Keratinocyte (primary cell): ENCODE measurements around the gene MALAT1. TPM values are rescaled to one million over a fixed set of nuclear protein-coding genes. Genes with fewer than 3 reads are reported as not detected.

ENCODE experiments used
- DNase-seq: peaks from one replicate; pipeline ENCODE4 v3.0.0-alpha.2; 2011; ENCODE audit warnings: low read depth, missing footprints, low spot score
- FAIRE-seq: peaks from 2 replicates; lab custom pipeline; 2011; peaks lifted over from hg19 to GRCh38; lab: Jason Lieb, UNC
- H2AFZ ChIP-seq: 2 replicates; pipeline ENCODE4 v1.6.0; 2012; ENCODE audit warnings: low read length, control low read depth, inconsistent platforms; ENCODE audit not compliant: control insufficient read depth
- H3K27ac ChIP-seq: 2 replicates; pipeline ENCODE4 v1.5.1; 2011; ENCODE audit warnings: low read length; ENCODE audit not compliant: control insufficient read depth, insufficient read depth
- H3K27me3 ChIP-seq: 3 replicates; pipeline ENCODE4 v1.6.0; 2011; ENCODE audit warnings: low read length; ENCODE audit not compliant: control insufficient read depth, insufficient read depth; ENCODE audit errors: extremely low read depth
- H3K36me3 ChIP-seq, 2 experiments: 2 replicates in 1 of 2; 3 replicates in 1 of 2; pipeline ENCODE4 v1.5.1; 2011; ENCODE audit warnings: low read length in 2 of 2, mild to moderate bottlenecking in 1 of 2; ENCODE audit not compliant: control insufficient read depth in 2 of 2, insufficient read depth in 2 of 2; ENCODE audit errors: extremely low read depth in 1 of 2
- H3K4me1 ChIP-seq: 3 replicates; pipeline ENCODE4 v1.5.1; 2011; ENCODE audit warnings: low read length; ENCODE audit not compliant: control insufficient read depth, insufficient read depth; ENCODE audit errors: extremely low read depth
- H3K4me2 ChIP-seq: 3 replicates; pipeline ENCODE4 v1.6.0; 2011; ENCODE audit warnings: low read depth, low read length; ENCODE audit not compliant: control insufficient read depth, insufficient read depth; ENCODE audit errors: extremely low read depth
- H3K4me3 ChIP-seq, 3 experiments: fragments of 200-600 bp in 1 of 3; sonication (generic) in 1 of 3; 2 replicates in 2 of 3; 3 replicates in 1 of 3; pipeline ENCODE4 v1.5.1; 2011 to 2016; ENCODE audit warnings: low read length in 3 of 3, mild to moderate bottlenecking in 3 of 3, control low read depth in 2 of 3, inconsistent platforms in 1 of 3, low read depth in 1 of 3, mixed read lengths in 1 of 3, mixed run types in 1 of 3, moderate library complexity in 1 of 3; ENCODE audit not compliant: control insufficient read depth in 2 of 3, insufficient read depth in 2 of 3; ENCODE audit errors: extremely low read depth in 1 of 3
- H3K79me2 ChIP-seq: 2 replicates; pipeline ENCODE4 v1.6.0; 2012; ENCODE audit warnings: low read length; ENCODE audit not compliant: control insufficient read depth, insufficient read depth
- H3K9ac ChIP-seq: 3 replicates; pipeline ENCODE4 v1.6.0; 2011; ENCODE audit warnings: low read length; ENCODE audit not compliant: control insufficient read depth, insufficient read depth; ENCODE audit errors: extremely low read depth
- H3K9me1 ChIP-seq: 3 replicates; pipeline ENCODE4 v1.6.0; 2011; ENCODE audit warnings: low read length; ENCODE audit not compliant: control insufficient read depth, insufficient read depth; ENCODE audit errors: extremely low read depth
- H3K9me3 ChIP-seq: 2 replicates; pipeline ENCODE4 v1.5.1; 2012; ENCODE audit warnings: low read depth, low read length; ENCODE audit not compliant: control insufficient read depth
- H4K20me1 ChIP-seq: 3 replicates; pipeline ENCODE4 v1.6.0; 2011; ENCODE audit warnings: low read length; ENCODE audit not compliant: control insufficient read depth, insufficient read depth; ENCODE audit errors: extremely low read depth
- CTCF ChIP-seq, 3 experiments: IDR thresholded peaks in 1 of 3; conservative IDR thresholded peaks in 1 of 3; optimal IDR thresholded peaks in 1 of 3; 2 replicates in 2 of 3; 3 replicates in 1 of 3; pipeline versions ENCODE3 to v1.5.1; 2011; ENCODE audit warnings: low read length in 3 of 3, mild to moderate bottlenecking in 3 of 3, moderate library complexity in 2 of 3, control low read depth in 1 of 3, inconsistent platforms in 1 of 3; ENCODE audit not compliant: insufficient read depth in 2 of 3; ENCODE audit errors: extremely low read depth in 1 of 3
- EZH2 ChIP-seq: IDR thresholded peaks from one replicate; pipeline ENCODE4 v1.6.1; 2012; ENCODE audit warnings: inconsistent platforms, mild to moderate bottlenecking, low read length, moderate library complexity
- dilution Hi-C: fragments of 300-500 bp; cut with MboI; formaldehyde crosslinking; loops from one replicate; pipeline ENCODE4 v1.7.0; 2020; ENCODE audit warnings: low sequenced_read_pairs; ENCODE audit not compliant: extremely low pct_ligation_motif_present
- polyA plus RNA-seq, 5 experiments: library from polyadenylated mRNA; depleted of rRNA in 3 of 5; stranded (reverse) in 3 of 5; stranded (forward) in 1 of 5; unstranded in 1 of 5; fragments of >200 nt; gene quantifications; 1 replicate in 1 of 5; 2 replicates in 3 of 5; 3 replicates in 1 of 5; pipeline versions ENCODE4 v1.2.1 to v1.2.3, GENCODE V29; 2011 to 2012; ENCODE audit warnings: missing spikeins in 2 of 5, low read depth in 1 of 5, low replicate concordance in 1 of 5

MALAT1 gene
- polyA plus RNA-seq, 1 donor (not counting 4 experiments of a cell fraction or from before 2014, with no cell fraction given) = 1,768 TPM

GRCh38 chr11:65482306-65482850 lies 16.5 kb upstream of the MALAT1 start:
- FAIRE-seq = no peak
- H3K79me2 ChIP-seq = peaks cover 19% of the 10 kb centered on the region
- H3K4me1 ChIP-seq = peaks cover 68% of the 10 kb centered on the region

GRCh38 chr11:65485920-65486219 lies 13.0 kb upstream of the MALAT1 start:
- Histone ChIP-seq H3K9ac (peak overlapping the region; percentile 67), H2AFZ (no peak overlapping the region), H3K79me2 (peaks cover 3% of the 10 kb centered on the region), H3K36me3 (no peaks in the 10 kb centered on the region), H3K27me3 (no peaks in the 10 kb centered on the region), H3K9me1 (peaks cover 6% of the 10 kb centered on the region), H3K9me3 (no peaks in the 10 kb centered on the region), H3K4me2 (peak overlapping the region; percentile 61), H4K20me1 (no peaks in the 10 kb centered on the region), H3K4me3 (peak overlapping the region in 1 of 3 experiments; percentile 19), H3K4me1 (peaks cover 71% of the 10 kb centered on the region), H3K27ac (peak overlapping the region; percentile 65)
- no peak for TF ChIP-seq EZH2
- no peak for TF ChIP-seq CTCF (optimal IDR thresholded peaks at IDR 0.05 in 1 of 3, IDR thresholded peaks at IDR 0.05 in 1 of 3, conservative IDR thresholded peaks at IDR 0.05 in 1 of 3; ENCODE audit: extremely low read depth in 1 of 3, insufficient read depth in 2 of 3, low read length in 3 of 3)
- DNase-seq (no peak), FAIRE-seq (no peak)
- dilution Hi-C loops = no loop called here

More at GRCh38 chr11:65482306-65482850, 16.5 kb upstream of the MALAT1 start:
- H3K4me2 ChIP-seq = no peak overlapping the region
- no peak overlapping the region for H2AFZ ChIP-seq
- DNase-seq = no peak
- H3K9me1 ChIP-seq = peaks cover 7% of the 10 kb centered on the region
- no peak for TF ChIP-seq CTCF (optimal IDR thresholded peaks at IDR 0.05 in 1 of 3, IDR thresholded peaks at IDR 0.05 in 1 of 3, conservative IDR thresholded peaks at IDR 0.05 in 1 of 3; ENCODE audit: extremely low read depth in 1 of 3, insufficient read depth in 2 of 3, low read length in 3 of 3)
- TF ChIP-seq EZH2 = no peak
- H3K36me3 ChIP-seq = no peaks in the 10 kb centered on the region
- H3K27me3 ChIP-seq = no peaks in the 10 kb centered on the region
- dilution Hi-C loops = no loop called here
- H3K9ac ChIP-seq = no peak overlapping the region
- no peak overlapping the region for H3K27ac ChIP-seq
- H3K4me3 ChIP-seq = no peak overlapping the region
- no peaks in the 10 kb centered on the region for H3K9me3 ChIP-seq
- no peaks in the 10 kb centered on the region for H4K20me1 ChIP-seq
